ENCODE data around the gene GPR15LG.

Gene GPR15LG

DNA sequence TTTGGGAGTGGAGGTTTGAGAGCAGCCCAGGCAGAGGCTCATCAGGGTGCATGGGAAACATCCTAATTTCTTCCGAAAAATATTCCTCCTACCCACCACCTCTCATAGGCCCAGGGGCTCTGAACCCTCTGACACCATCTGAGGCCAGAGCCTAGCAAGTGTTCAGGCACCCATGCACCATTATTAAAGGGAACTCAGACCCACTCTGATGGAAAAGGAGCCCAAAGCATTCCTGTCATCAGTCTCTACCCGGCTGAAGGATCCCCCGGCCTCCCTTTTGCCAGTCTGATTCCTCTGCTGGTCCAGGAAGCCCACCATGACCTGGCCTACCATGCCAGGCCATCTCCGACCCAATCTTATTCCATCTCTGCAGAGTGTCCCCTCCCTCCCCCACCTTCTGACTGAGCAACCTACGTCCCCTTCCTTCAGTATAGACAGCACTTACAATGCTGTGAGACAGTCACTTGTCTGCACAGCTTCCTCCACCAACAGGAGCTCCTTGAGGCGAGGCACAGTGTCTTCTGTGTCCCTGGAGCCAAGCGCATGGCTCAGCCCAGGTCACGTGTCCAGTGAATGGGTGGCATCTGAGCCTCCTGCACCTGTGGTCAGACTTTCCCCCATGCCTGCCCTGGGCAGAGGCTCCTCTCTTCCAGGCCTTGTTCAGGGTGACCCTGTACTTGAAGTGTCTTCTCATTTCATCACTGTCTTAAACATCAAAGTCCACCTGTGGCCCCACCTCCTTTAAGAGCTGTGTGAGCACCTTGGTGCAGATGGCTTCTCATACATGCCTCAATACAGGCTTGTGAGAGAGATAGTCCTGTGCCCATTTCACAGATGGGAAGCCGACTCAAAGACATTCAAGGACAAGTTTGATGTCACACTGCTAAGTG lies 889 bp upstream of the GPR15LG start:
- DNase-seq (ENCODE audit: low spot score), result peak; percentile 33
- TF ChIP-seq, protein P1, sequence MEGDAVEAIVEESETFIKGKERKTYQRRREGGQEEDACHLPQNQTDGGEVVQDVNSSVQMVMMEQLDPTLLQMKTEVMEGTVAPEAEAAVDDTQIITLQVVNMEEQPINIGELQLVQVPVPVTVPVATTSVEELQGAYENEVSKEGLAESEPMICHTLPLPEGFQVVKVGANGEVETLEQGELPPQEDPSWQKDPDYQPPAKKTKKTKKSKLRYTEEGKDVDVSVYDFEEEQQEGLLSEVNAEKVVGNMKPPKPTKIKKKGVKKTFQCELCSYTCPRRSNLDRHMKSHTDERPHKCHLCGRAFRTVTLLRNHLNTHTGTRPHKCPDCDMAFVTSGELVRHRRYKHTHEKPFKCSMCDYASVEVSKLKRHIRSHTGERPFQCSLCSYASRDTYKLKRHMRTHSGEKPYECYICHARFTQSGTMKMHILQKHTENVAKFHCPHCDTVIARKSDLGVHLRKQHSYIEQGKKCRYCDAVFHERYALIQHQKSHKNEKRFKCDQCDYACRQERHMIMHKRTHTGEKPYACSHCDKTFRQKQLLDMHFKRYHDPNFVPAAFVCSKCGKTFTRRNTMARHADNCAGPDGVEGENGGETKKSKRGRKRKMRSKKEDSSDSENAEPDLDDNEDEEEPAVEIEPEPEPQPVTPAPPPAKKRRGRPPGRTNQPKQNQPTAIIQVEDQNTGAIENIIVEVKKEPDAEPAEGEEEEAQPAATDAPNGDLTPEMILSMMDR (IDR thresholded peaks at IDR 0.05; ENCODE audit: borderline replicate concordance, control extremely low read depth, extremely low read depth, insufficient read depth, missing control alignments), result no peak
- in situ Hi-C loops (cut with MboI; ENCODE audit: low sequenced_read_pairs, unreplicated experiment), result no loop called here

GRCh38 chr10:84175436-84175835 lies 1.8 kb downstream of the GPR15LG start:
- DNase-seq (ENCODE audit: low spot score), result no peak
- in situ Hi-C loops (cut with MboI; ENCODE audit: low sequenced_read_pairs, unreplicated experiment), result no loop called here
- TF ChIP-seq, protein P1 (IDR thresholded peaks at IDR 0.05; ENCODE audit: borderline replicate concordance, control extremely low read depth, extremely low read depth, insufficient read depth, missing control alignments), result no peak

DNA sequence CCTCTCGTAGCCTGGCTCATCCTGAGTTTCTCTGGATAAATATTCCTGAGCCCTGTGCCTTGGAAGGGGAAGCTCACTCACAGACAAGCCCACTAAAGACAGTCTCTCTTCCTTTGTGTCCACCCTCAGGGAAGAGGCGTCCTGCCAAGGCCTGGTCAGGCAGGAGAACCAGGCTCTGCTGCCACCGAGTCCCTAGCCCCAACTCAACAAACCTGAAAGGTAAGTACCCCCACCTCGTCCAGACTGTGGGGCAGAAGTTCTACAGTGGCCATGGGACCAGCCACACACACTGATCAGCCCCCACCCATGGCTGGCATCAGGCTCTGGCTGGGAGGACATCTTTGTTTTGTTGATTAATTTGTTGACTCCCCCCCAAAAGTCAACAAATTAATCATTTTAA lies 2.8 kb downstream of the GPR15LG start:
- no peak for DNase-seq (ENCODE audit: low spot score)
- in situ Hi-C loops (cut with MboI; ENCODE audit: low sequenced_read_pairs, unreplicated experiment), result no loop called here
- TF ChIP-seq, protein P1 (IDR thresholded peaks at IDR 0.05; ENCODE audit: borderline replicate concordance, control extremely low read depth, extremely low read depth, insufficient read depth, missing control alignments), result no peak

DNA sequence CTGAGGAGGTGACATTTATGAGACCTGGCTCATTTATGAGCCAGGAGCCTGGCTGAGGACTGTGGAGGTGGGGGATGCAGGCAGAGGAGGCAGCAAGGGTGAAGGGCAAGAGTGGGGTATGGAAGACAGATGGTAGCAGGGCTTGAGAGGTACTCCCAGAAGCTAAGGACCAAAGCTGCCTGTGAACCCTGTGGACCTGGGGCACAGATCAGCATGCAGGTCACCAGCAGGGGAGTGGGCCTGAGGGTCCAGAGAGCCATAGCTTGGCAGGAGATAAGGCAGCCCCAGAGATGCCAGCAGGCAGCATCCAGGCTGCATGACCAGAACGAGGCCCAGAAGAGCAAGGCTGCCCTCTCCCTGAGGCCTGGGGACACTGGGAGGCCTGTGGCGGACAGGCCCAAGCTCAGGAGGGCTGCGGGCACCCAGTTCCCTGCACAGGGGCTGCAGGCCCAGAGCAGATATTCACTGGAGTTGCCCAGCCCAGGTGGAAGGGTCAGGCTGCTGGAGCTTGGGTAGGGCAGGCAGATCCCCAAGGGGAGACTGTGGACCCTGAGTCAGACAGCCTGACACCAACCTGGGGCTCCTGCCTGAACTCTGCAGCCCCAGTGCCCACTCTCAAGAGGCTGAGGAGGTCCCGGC lies 3.4 kb downstream of the GPR15LG start:
- TF ChIP-seq, protein P1 (IDR thresholded peaks at IDR 0.05; ENCODE audit: borderline replicate concordance, control extremely low read depth, extremely low read depth, insufficient read depth, missing control alignments), result no peak
- in situ Hi-C loops (cut with MboI; ENCODE audit: low sequenced_read_pairs, unreplicated experiment), result no loop called here
- DNase-seq (ENCODE audit: low spot score), result peak; percentile 32

DNA sequence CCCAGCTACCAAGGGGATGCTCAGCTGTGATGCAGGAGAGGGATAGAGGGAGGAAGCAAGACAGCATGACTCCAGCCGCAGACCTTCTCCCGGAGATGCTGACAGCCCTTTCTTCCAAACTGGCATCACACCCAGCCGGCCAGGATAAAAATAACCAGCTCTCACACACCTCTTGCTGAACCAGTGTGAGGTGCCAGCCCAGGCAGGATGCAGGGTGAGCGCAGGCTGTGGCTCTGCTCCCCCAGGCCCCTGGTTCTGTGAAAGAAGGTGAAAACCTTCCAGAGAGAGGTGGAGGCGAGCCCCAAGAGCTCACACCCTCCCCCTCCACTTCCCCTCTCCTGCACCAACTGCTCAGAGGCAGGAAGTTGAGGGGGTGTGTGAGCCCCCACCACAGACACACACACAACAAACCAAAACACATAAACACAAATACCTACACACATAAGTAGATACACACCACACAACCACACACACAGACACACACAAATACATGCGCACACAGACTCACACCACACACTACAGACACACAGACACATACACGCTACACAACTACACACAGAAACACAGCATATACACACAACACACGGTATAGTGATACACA lies 4.0 kb downstream of the GPR15LG start:
- TF ChIP-seq, protein P1 (IDR thresholded peaks at IDR 0.05; ENCODE audit: borderline replicate concordance, control extremely low read depth, extremely low read depth, insufficient read depth, missing control alignments), result no peak
- in situ Hi-C loops (cut with MboI; ENCODE audit: low sequenced_read_pairs, unreplicated experiment), result no loop called here
- DNase-seq (ENCODE audit: low spot score), result peak; percentile 64

DNA sequence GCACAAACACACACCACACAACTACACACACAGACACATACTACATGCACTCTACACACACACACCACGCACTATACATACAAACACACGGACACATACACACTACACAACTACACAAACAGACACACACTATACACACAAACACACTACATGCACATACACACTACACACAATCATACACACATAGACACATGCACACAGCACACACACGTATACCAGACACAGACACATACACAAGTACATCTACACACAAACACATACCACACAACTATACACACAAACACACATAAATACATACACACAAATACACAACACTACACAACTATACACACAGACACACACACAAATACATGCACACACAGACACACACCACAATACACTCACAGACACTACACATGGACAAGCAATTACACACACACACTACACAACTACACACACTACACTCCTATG lies 4.6 kb downstream of the GPR15LG start:
- DNase-seq (ENCODE audit: low spot score), result no peak
- TF ChIP-seq, protein P1 (IDR thresholded peaks at IDR 0.05; ENCODE audit: borderline replicate concordance, control extremely low read depth, extremely low read depth, insufficient read depth, missing control alignments), result no peak
- in situ Hi-C loops (cut with MboI; ENCODE audit: low sequenced_read_pairs, unreplicated experiment), result no loop called here
